PC-9 (cell line): ENCODE data around the gene UNC93A. TPM values are rescaled to one million over a fixed set of nuclear protein-coding genes. Genes with fewer than 3 reads are reported as not detected.
"Not testable (repeated sequence)": the region's sequence is repeated elsewhere in the genome, so short reads cannot be mapped to it uniquely, and the experiment has no call there.

Experiments
- BruUV-seq: library from RNA; stranded (reverse); fragments of 400-500 nt; replicated peaks from 2 replicates; lab custom pipeline; 2021; lab: Mats Ljungman, UMichigan
- CTCF ChIA-PET: fragments of 300-600 bp; sonication (Branson Sonifier 250); formaldehyde crosslinking; loops from one replicate; lab custom pipeline; 2022; ENCODE audit warnings: antibody characterized with exemption; lab: Charles Lee
- POLR2A ChIA-PET: fragments of 300-600 bp; sonication (Branson Sonifier 250); formaldehyde crosslinking; loops from one replicate; lab custom pipeline; 2022; ENCODE audit warnings: antibody characterized with exemption; ENCODE audit not compliant: unreplicated experiment; lab: Charles Lee
- DNase-seq, 2 experiments: peaks; one replicate each; pipeline versions ENCODE4 v3.0.0 to v3.0.0-alpha.2; 2015 to 2022; ENCODE audit warnings: mixed read lengths in 1 of 2
- H2AFZ ChIP-seq: fragments of 200-600 bp; sonication (generic); 2 replicates; pipeline ENCODE4 v1.8.1; 2017; ENCODE audit warnings: antibody characterized with exemption
- H3F3A ChIP-seq: fragments of 200-600 bp; sonication (generic); 2 replicates; pipeline ENCODE4 v1.8.1; 2017; ENCODE audit warnings: antibody characterized with exemption, mild to moderate bottlenecking, low read depth; ENCODE audit not compliant: insufficient read depth
- H3K27ac ChIP-seq: fragments of 200-600 bp; sonication (generic); 2 replicates; pipeline ENCODE4 v1.6.1; 2016; ENCODE audit warnings: mixed run types
- H3K27me3 ChIP-seq: fragments of 200-600 bp; sonication (generic); 2 replicates; pipeline ENCODE4 v1.6.1; 2016; ENCODE audit warnings: low read depth, mixed run types; ENCODE audit not compliant: insufficient read depth
- H3K36me3 ChIP-seq: fragments of 200-600 bp; sonication (generic); 2 replicates; pipeline ENCODE4 v1.6.1; 2016; ENCODE audit warnings: low read depth, mixed run types
- H3K4me1 ChIP-seq: fragments of 200-600 bp; sonication (generic); replicated peaks from 2 replicates; pipeline ENCODE4 v1.6.1; 2016; ENCODE audit warnings: mixed run types; ENCODE audit not compliant: insufficient read depth
- H3K4me2 ChIP-seq: fragments of 200-600 bp; sonication (generic); 2 replicates; pipeline ENCODE4 v1.6.1; 2017; ENCODE audit warnings: mixed run types
- H3K4me3 ChIP-seq: fragments of 200-600 bp; sonication (generic); 2 replicates; pipeline ENCODE4 v1.6.1; 2016; ENCODE audit warnings: mixed run types
- H3K79me2 ChIP-seq: fragments of 200-600 bp; sonication (generic); 2 replicates; pipeline ENCODE4 v1.6.1; 2017; ENCODE audit warnings: low read depth, mixed run types
- H3K9me2 ChIP-seq: fragments of 200-600 bp; sonication (generic); 2 replicates; pipeline ENCODE4 v1.8.1; 2017; ENCODE audit warnings: mild to moderate bottlenecking; ENCODE audit not compliant: insufficient read depth
- H3K9me3 ChIP-seq: fragments of 200-600 bp; sonication (generic); 2 replicates; pipeline ENCODE4 v1.8.1; 2016; ENCODE audit warnings: low read depth; ENCODE audit not compliant: insufficient read depth
- H4K20me1 ChIP-seq: fragments of 200-600 bp; sonication (generic); 2 replicates; pipeline ENCODE4 v1.8.1; 2017; ENCODE audit not compliant: insufficient read depth
- CTCF ChIP-seq: fragments of 200-600 bp; sonication (generic); conservative IDR thresholded peaks from 2 replicates; pipeline ENCODE4 v1.6.1; 2017; ENCODE audit warnings: mixed run types, antibody characterized with exemption, mild to moderate bottlenecking, moderate library complexity
- EZH2 ChIP-seq: fragments of 200-600 bp; sonication (generic); IDR thresholded peaks from 2 replicates; pipeline ENCODE4 v1.8.0; 2017; ENCODE audit warnings: antibody characterized with exemption, low read depth
- intact Hi-C: fragments of 100-400 bp; cut with micrococcal nuclease; formaldehyde crosslinking; loops from one replicate; pipeline ENCODE4 v1.10.0; 2022; ENCODE audit not compliant: unreplicated experiment
- total RNA-seq: library from RNA; stranded (reverse); gene quantifications from 2 replicates; pipeline ENCODE4 v1.2.3, GENCODE V29; 2021

The UNC93A gene
- total RNA-seq, 1 experiment from 2014 or later = not detected

GRCh38 chr6:167275436-167275835 is 15.7 kb upstream of the UNC93A start:
- no peak overlapping the region for H3K27ac ChIP-seq
- intact Hi-C loops = no loop called here
- H4K20me1 ChIP-seq = no peaks in the 10 kb centered on the region
- no peak overlapping the region for H2AFZ ChIP-seq
- no peaks in the 10 kb centered on the region for H3K79me2 ChIP-seq
- H3K9me3 ChIP-seq = no peaks in the 10 kb centered on the region
- H3K36me3 ChIP-seq = no peaks in the 10 kb centered on the region
- TF ChIP-seq CTCF (no peak), EZH2 (no peak)
- ChIA-PET POLR2A (no interaction called here), CTCF (no interaction called here)
- H3K4me3 ChIP-seq = no peak overlapping the region
- no peaks in the 10 kb centered on the region for H3K9me2 ChIP-seq
- H3K4me1 ChIP-seq = no peaks in the 10 kb centered on the region
- H3F3A ChIP-seq = no peaks in the 10 kb centered on the region
- DNase-seq = no peak
- no TSS peak for BruUV-seq
- H3K4me2 ChIP-seq = no peak overlapping the region
- H3K27me3 ChIP-seq = peaks cover 88% of the 10 kb centered on the region

GRCh38 chr6:167276772-167277533 is 14.2 kb upstream of the UNC93A start:
- no peak overlapping the region for H3K4me2 ChIP-seq
- peaks cover 88% of the 10 kb centered on the region for H3K27me3 ChIP-seq
- intact Hi-C loops = no loop called here
- no peak overlapping the region for H3K27ac ChIP-seq
- H3K79me2 ChIP-seq = no peaks in the 10 kb centered on the region
- DNase-seq = no peak
- no peak overlapping the region for H3K4me3 ChIP-seq
- H4K20me1 ChIP-seq = no peaks in the 10 kb centered on the region
- no peak overlapping the region for H2AFZ ChIP-seq
- H3F3A ChIP-seq = no peaks in the 10 kb centered on the region
- BruUV-seq = no TSS peak
- ChIA-PET POLR2A (no interaction called here), CTCF (no interaction called here)
- TF ChIP-seq CTCF (no peak), EZH2 (no peak)
- no peaks in the 10 kb centered on the region for H3K9me2 ChIP-seq
- no peaks in the 10 kb centered on the region for H3K9me3 ChIP-seq
- no peaks in the 10 kb centered on the region for H3K36me3 ChIP-seq
- no peaks in the 10 kb centered on the region for H3K4me1 ChIP-seq

- BruUV-seq, H3K4me3 ChIP-seq, H2AFZ ChIP-seq, H3K4me1 ChIP-seq, H4K20me1 ChIP-seq, H3K9me3 ChIP-seq, POLR2A ChIA-PET, H3K4me2 ChIP-seq, DNase-seq, H3K79me2 ChIP-seq, CTCF ChIA-PET, intact Hi-C loops, H3K36me3 ChIP-seq, H3K27ac ChIP-seq, H3F3A ChIP-seq, H3K9me2 ChIP-seq: not testable (repeated sequence)
- peaks cover 87% of the 10 kb centered on the region for H3K27me3 ChIP-seq
Measured at GRCh38 chr6:167278173-167278940, 12.8 kb upstream of the UNC93A start.
